ENCODE data around the gene LPCAT3.

The LPCAT3 gene

GRCh38 chr12:6959805-6960592 is 58.3 kb downstream of the LPCAT3 start:
- Histone ChIP-seq H3F3A (ENCODE audit: control insufficient read depth, insufficient read depth) (peaks cover 8% of the 10 kb centered on the region), H4K20me1 (ENCODE audit: control insufficient read depth, insufficient read depth, low read depth, low read length) (no peaks in the 10 kb centered on the region; the same call in none of the 2 replicates), H3K9me2 (replicated peaks; ENCODE audit: control insufficient read depth, low read length) (no peaks in the 10 kb centered on the region), H3K27ac (ENCODE audit: low read depth, low read length) (no peak overlapping the region), H3K27me3 (ENCODE audit: control insufficient read depth, low read length) (peaks cover 72% of the 10 kb centered on the region), H3K4me2 (ENCODE audit: low read length) (peak overlapping the region; percentile 81), H3K79me2 (ENCODE audit: control insufficient read depth, low read length) (no peaks in the 10 kb centered on the region), H3K4me1 (ENCODE audit: control insufficient read depth, low read length) (peaks cover 68% of the 10 kb centered on the region), H3K36me3 (ENCODE audit: control insufficient read depth, low read length) (peaks cover 12% of the 10 kb centered on the region), H3K4me3 (ENCODE audit: low read length) (peak overlapping the region; percentile 59), H3K9me3 (ENCODE audit: control insufficient read depth, insufficient read depth, low read length) (no peaks in the 10 kb centered on the region)
- TF ChIP-seq EZH2phosphoT487 (IDR thresholded peaks at IDR 0.05; ENCODE audit: borderline replicate concordance, low read length), result no peak
- no peak for TF ChIP-seq CTCF (IDR thresholded peaks at IDR 0.05; ENCODE audit: low read depth, low read length, poor library complexity, severe bottlenecking)

- Histone ChIP-seq H4K20me1 (ENCODE audit: control insufficient read depth, insufficient read depth, low read depth, low read length) (no peaks in the 10 kb centered on the region; the same call in none of the 2 replicates), H3K27ac (ENCODE audit: low read depth, low read length) (peak overlapping the region; percentile 8; the same call in 1 of the 2 replicates), H3K79me2 (ENCODE audit: control insufficient read depth, low read length) (no peaks in the 10 kb centered on the region), H3K9me3 (ENCODE audit: control insufficient read depth, insufficient read depth, low read length) (no peaks in the 10 kb centered on the region), H3K9me2 (replicated peaks; ENCODE audit: control insufficient read depth, low read length) (no peaks in the 10 kb centered on the region), H3K4me1 (ENCODE audit: control insufficient read depth, low read length) (peaks cover 70% of the 10 kb centered on the region), H3F3A (ENCODE audit: control insufficient read depth, insufficient read depth) (peaks cover under 1% of the 10 kb centered on the region), H3K4me2 (ENCODE audit: low read length) (peak overlapping the region; percentile 81), H3K27me3 (ENCODE audit: control insufficient read depth, low read length) (peaks cover 80% of the 10 kb centered on the region), H3K36me3 (ENCODE audit: control insufficient read depth, low read length) (peaks cover 4% of the 10 kb centered on the region; the same call in 1 of the 2 replicates), H3K4me3 (ENCODE audit: low read length) (peak overlapping the region; percentile 59)
- TF ChIP-seq CTCF (IDR thresholded peaks at IDR 0.05; ENCODE audit: low read depth, low read length, poor library complexity, severe bottlenecking) (no peak), EZH2phosphoT487 (IDR thresholded peaks at IDR 0.05; ENCODE audit: borderline replicate concordance, low read length) (no peak; the same call in 1 of the 2 replicates)
These were observed 59.0 kb downstream of the LPCAT3 start for GRCh38 chr12:6959058-6959804.

GRCh38 chr12:6958609-6959057 is 59.6 kb downstream of the LPCAT3 start:
- H3K4me1 ChIP-seq (ENCODE audit: control insufficient read depth, low read length), result peaks cover 76% of the 10 kb centered on the region
- no peaks in the 10 kb centered on the region for H3K36me3 ChIP-seq (ENCODE audit: control insufficient read depth, low read length)
- H3K4me3 ChIP-seq (ENCODE audit: low read length), result peak overlapping the region; percentile 59
- H3K27me3 ChIP-seq (ENCODE audit: control insufficient read depth, low read length), result peaks cover 80% of the 10 kb centered on the region
- 0 out of 2 replicates have a peak overlapping the region, but pooled peaks have one; percentile 8 for H3K27ac ChIP-seq (ENCODE audit: low read depth, low read length)
- peak overlapping the region; percentile 81 for H3K4me2 ChIP-seq (ENCODE audit: low read length)
- no peaks in the 10 kb centered on the region for H3K9me2 ChIP-seq (replicated peaks; ENCODE audit: control insufficient read depth, low read length)
- H3F3A ChIP-seq (ENCODE audit: control insufficient read depth, insufficient read depth), result no peaks in the 10 kb centered on the region; the same call in 1 of the 2 replicates
- no peaks in the 10 kb centered on the region; the same call in none of the 2 replicates for H4K20me1 ChIP-seq (ENCODE audit: control insufficient read depth, insufficient read depth, low read depth, low read length)
- TF ChIP-seq CTCF (IDR thresholded peaks at IDR 0.05; ENCODE audit: low read depth, low read length, poor library complexity, severe bottlenecking), result no peak
- no peak for TF ChIP-seq EZH2phosphoT487 (IDR thresholded peaks at IDR 0.05; ENCODE audit: borderline replicate concordance, low read length)
- no peaks in the 10 kb centered on the region for H3K79me2 ChIP-seq (ENCODE audit: control insufficient read depth, low read length)
- H3K9me3 ChIP-seq (ENCODE audit: control insufficient read depth, insufficient read depth, low read length), result no peaks in the 10 kb centered on the region

All from DOHH2 (cell line).